Measurements from ENCODE around the gene CTSE.
"Not testable (repeated sequence)": the region's sequence is repeated elsewhere in the genome, so short reads cannot be mapped to it uniquely, and the experiment has no call there.

CTSE gene

DNA sequence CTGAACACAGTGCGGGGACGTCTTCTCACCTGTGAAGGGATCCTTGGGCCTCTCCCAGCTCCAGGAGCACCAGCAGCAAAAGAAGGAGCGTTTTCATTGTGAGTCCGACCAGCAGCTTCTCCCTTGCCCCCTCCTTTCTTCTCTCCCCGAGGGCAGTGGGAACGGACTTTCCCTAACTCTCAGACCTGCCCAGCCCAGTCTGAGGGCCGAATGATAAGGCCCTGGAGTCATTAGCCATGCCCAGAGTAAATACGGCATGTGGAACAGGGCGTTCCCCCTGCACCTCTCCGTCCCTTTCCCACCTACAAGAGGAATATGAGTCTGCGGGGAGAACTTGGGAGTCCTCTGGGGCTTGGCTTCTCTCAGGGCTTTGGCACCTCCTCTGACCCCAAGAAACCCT lies at the start of gene CTSE:
CTSE (minus strand) TSS at position 201 of the 400 bp plus-strand sequence; CDS start at position 97, 104 bp downstream.
- DNase-seq, result no peak

DNA sequence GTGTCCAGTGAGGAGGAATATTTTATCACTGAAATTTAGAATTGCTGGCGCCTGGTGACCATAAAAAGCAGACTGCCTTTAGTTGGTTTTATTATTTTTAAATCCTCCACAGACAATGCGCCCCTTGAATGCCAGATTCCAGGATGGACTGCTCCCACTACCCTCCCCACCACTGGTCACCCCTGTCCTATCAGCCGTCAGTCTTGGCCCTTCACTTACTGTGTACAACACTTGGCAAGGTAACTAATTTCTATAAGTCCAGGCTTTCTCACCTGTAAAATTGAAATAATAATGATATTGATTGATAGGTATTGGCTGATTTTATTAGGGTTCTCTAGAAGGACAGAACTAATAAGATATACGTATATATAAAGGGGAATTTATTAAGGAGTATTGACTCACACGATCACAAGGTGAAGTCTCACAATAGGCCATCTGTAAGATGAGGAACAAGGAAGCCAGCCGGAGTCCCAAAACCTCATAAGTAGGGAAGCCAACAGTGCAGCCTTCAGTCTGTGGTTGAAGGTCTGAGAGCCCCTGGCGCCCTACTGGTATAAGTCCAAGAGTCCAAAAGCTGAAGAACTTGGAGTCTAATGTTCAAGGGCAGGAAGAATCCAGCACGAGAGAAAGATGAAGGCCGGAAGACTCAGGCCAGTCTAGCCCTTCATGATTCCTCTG lies 47.1 kb upstream of the CTSE start:
- DNase-seq, result no peak

DNA sequence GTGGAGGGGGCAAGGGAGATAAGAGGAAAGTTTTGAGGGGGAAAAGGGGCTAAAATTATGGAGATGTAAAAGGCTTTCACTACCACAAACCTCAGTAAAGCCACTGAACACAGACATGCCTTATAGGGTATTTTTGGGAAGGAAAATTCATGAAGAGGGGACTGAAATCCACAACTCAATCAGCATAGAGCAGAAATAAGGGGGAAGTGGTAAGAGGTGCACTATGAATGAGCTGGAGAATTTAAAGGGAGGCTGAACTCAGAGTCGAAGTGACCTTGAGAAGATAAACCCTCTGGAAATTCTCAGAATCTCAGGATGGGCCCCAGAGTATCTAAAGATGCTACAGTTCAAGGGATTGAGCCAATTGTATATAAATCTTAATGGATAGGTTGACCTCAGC lies 44.6 kb upstream of the CTSE start:
- no peak for DNase-seq

DNA sequence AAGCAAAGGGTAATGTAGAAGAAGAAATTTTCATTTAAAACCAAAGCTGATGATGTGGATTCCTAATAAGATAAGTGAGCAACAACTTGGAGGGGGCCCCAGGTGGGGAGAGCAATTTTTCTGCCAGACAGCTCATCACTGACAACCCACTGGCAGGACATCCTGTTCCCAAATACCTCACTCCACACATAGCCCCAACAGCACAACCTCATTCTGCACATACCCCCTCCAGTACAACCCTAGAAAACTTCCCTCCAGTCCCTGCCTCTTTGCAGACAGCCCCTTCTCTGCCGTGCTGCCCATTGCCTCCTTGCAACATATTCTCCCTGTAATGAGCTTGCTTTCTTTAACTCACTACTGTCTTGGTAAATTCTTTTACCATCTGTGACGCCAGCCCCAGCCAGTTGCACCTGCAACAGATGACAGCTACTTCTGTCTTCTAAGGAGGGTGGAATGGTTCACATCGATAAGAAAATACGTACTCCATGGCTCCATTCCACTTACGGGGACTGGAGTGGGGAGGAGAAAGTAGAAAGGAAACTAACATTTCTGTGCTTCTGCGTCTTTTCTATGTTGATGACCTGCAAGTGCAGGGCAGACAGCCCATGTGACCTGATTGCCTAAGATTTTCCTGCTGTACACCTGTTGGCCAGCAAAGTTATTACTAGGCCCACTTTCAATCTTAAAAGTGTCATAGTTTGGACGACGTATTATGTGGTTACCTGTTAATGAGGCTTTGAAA lies 44.0 kb upstream of the CTSE start:
- no peak for DNase-seq

DNA sequence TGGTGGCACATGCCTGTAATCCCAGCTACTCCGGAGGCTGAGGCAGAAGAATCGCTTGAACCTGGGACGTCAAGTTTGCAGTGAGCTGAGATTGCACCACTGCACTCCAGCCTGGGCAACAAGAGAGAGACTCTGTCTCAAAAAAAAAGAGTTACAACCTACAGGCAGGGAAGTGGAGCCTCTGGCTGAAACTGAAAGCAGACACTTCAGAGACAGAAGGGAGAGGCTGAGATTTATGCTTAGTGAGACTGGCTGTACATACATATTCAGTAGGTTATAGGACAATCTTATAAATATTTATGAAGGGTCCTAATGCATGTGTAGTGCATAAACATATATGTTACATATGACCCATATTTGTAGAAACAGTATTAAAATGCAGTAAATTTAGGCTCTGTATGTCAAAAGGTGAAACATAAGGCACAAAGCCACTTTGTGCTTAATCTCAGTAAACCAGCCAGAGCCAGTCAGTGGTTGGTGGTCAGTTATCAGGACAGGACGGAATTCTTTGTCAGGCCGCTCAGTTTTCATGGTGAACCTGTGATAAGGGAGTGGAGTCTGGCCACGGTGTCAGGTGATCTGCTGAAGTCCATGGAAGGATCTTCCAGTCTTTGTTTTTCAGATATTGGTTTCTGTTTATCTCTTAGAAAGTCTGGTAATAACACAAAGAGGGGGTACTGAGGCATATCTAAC lies 42.9 kb upstream of the CTSE start:
- no peak for DNase-seq

DNA sequence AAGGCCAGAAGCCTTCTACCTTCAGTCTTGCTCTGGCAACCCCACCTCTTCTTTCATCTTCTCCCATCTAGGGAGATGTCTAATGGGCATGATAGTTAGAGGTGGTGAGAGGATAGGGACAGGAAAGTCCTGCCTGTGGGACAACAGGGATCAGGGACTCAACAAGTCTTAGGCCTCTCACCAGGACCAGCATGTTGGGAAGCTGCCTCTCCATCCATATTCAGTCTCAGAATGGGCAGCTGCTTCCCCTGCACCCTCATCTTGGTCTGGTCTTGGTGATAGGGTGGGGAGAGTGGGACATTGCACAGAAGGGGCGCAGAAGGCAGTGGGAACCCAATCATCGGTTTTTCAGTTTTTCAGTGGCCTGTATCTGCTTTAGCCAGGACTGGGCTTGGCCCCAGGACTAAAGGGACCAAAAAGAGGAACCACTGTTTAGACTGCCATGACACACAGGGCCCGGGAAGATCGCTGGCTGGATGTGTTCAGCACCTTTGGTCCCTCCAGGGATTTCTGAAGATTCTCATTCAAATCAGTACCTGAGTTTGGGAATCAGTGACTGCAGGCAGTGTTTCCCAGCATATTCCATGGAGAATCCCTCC lies 42.0 kb upstream of the CTSE start:
- no peak for DNase-seq

DNA sequence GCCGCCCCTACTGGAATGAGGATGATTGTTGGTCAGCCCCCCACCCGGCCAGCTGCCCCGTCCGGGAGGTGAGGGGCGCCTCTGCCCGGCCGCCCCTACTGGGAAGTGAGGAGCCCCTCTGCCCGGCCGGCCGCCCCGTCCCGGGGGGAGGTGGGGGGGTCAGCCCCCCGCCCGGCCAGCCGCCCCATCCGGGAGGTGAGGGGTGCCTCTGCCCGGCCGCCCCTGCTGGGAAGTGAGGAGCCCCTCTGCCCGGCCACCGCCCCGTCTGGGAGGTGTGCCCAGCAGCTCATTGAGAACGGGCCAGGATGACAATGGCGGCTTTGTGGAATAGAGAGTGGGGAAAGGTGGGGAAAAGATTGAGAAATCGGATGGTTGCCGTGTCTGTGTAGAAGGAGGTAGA lies 40.8 kb upstream of the CTSE start:
- DNase-seq, result not testable (repeated sequence)

DNA sequence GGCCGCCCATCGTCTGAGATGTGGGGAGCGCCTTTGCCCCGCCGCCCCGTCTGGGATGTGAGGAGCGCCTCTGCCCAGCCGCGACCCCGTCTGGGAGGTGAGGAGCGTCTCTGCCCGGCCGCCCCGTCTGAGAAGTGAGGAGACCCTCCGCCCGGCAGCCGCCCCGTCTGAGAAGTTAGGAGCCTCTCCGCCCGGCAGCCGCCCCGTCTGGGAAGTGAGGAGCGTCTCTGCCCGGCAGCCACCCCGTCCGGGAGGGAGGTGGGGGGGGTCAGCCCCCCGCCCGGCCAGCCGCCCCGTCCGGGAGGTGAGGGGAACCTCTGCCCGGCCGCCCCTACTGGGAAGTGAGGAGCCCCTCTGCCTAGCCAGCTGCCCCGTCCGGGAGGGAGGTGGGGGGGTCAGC lies 40.3 kb upstream of the CTSE start:
- not testable (repeated sequence) for DNase-seq

DNA sequence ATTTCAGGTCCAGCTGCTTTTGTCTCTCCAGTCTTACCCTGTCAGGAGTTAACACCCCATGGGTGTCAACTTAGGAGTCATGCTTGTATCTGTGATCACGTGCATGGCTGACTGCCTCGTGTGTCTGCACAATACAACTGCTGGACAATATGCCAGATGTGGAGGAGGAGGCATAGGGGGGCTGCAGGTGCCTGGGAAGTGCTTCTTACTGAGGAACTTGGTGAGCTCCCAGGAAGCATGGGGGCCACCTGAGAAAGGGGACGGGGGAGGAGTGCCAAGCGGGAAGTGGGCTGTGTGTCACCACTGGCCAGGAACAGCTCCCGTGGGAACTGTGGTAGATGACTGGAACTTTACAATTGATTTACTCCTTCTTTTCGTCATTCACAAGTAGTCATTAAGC lies 38.8 kb upstream of the CTSE start:
- DNase-seq, result no peak

DNA sequence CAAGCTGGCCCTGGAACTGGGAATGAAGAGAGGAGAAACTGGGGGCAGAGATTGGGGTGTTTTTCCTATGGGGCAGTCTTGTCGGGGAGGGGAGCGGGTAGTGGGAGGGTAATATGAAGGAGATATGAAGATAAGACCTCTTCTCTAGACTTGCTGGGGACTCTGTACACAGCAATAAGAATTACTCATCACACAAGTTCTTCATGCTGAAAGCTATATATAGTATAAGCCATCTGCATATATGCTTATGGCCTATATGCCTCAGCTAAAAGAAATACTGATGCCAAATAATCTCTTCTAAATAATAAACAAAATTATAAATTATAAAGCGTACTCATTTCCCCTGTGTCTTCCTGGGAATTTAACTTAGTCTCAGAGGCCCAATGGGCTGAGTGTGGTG lies 37.1 kb upstream of the CTSE start:
- no peak for DNase-seq

DNA sequence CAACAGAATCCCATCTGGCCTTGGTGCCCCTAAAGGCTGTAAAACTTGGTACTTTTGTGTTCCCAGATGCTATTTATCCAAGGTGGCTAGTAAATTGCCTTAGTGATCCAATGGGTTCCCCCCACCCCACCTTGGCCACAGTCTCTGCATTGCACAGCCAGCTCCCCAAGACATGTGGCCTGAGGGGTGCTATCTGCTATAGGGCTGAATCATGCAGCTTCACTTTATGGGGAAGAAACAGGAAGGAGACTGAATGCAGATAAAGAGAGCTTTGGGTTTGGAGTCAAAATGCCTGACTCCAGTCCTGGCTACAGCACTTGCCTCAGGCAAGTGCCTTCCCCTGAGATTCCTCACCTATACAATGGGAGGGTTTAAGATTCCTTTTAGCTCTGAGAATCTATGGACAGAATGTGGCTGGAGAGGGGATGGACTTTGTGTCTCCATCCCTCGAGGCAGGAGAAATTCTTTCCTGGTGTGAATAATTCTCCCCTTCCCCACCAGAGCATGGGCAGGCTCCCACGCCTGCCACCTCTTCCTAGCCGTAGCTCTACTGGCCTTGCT lies 35.7 kb upstream of the CTSE start:
- DNase-seq, result no peak

DNA sequence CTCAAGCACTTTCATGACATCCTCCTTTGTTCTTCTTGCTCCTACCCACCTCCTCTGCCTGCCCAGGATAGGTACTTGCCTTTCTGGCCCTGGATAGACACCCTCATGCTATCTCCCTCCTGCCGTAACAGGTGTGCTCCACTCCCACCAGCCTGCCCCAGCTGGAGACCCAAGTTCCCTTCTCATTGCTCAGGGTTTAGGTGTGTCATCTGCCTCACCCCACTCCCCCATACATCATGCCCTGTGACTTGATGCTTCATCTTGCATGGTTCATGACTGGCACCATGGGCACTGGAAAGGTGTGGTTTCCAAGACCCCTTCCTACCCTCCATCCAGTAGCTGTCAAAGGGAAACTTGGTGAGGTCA lies 35.2 kb upstream of the CTSE start:
- DNase-seq, result no peak

DNA sequence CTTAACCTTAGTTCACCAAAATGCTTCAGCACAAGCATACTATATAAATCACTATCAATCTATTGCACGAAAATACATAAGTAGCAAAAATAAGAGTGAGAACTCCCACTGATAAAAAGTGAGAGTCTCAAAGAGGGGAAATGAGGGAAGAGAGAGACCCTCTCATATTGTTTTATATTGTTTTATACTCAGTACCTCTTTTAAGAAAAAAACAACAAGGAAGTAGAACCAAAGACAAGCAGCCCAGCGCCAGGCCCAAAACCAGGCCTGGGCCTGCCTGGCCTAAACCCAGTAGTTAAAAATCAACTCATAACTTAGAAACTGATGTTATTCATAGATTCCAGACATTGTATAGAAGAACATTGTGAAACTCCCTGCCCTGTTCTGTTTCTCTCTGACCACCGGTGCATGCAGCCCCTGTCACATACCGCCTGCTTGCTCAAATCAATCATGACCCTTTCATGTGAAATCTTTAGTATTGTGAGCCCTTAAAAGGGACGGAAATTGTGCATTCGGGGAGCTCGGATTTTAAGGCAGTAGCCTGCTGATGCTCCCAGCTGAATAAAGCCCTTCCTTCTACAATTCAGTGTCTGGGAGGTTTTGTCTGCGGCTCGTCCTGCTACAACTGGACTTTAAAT lies 34.7 kb upstream of the CTSE start:
- not testable (repeated sequence) for DNase-seq

DNA sequence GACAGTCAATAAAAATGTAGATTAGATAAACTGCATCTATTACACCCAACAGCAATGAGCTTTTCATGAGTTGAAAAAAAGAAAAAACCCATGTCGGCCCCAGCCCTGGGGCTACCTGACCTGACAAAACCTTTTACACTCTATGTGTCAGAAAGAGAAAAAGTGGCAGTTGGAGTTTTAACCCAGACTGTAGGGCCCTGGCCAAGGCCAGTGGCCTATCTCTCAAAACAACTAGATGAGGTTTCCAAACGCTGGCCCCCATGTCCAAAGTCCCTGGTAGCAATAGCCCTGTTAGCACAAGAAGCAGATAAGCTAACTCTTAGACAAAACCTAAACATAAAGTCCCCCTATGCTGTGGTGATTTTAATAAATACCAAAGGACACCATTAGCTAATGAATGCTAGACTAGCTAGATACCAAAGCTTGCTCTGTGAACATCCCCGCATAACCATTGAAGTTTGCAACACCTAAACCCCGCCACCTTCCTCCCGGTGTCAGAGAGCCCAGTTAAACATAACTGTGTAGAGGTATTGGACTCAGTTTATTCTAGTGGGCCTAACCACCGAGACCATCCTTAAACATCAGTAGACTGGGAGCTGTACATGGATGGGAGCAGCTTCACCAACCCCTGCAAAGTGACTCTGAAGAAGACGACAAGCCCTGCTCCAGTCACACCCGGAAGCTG lies 32.1 kb upstream of the CTSE start:
- not testable (repeated sequence) for DNase-seq

DNA sequence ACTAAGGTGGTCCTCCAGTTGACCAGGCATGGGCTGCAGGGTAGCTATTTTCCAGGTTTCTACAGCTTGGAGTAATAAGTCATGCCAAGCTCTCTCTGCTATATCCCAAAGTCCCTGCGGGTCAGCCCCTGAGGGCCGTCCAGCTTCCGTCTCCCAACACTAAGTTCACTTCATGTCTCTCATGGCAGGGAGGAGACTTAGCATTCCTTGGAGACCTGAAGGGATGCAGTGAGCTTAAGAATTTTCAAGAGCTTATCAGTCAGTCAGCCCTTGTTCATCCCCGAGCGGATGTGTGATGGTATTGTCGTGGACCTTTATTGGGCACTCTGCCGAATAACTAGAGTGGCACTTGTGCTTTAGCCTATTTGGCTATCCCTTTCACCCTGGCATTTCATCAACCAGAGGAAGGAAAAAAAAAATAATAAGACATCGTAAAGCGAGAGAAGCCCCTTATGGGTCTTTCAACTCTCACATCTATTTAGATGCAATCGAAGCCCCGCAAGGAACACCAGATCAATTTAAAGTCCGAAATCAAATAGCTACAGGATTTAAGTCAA lies 31.5 kb upstream of the CTSE start:
- not testable (repeated sequence) for DNase-seq

DNA sequence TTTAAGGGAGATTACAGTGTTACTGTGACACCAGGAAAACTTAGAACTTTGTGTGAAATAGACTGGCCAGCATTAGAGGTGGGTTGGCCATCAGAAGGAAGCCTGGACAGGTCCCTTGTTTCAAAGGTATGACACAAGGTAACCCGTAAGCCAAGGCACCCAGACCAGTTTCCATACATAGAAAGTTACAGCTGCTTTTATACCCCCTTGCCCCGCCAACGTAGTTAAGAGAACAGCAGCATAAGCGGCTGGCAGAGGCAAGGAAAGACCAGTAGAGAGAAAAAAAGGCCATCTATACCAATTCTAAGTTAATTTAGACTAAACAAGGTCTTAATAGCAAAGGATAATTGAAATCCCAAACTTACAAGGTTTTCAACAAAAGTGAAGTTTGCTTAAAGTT lies 29.9 kb upstream of the CTSE start:
- DNase-seq, result not testable (repeated sequence)

DNA sequence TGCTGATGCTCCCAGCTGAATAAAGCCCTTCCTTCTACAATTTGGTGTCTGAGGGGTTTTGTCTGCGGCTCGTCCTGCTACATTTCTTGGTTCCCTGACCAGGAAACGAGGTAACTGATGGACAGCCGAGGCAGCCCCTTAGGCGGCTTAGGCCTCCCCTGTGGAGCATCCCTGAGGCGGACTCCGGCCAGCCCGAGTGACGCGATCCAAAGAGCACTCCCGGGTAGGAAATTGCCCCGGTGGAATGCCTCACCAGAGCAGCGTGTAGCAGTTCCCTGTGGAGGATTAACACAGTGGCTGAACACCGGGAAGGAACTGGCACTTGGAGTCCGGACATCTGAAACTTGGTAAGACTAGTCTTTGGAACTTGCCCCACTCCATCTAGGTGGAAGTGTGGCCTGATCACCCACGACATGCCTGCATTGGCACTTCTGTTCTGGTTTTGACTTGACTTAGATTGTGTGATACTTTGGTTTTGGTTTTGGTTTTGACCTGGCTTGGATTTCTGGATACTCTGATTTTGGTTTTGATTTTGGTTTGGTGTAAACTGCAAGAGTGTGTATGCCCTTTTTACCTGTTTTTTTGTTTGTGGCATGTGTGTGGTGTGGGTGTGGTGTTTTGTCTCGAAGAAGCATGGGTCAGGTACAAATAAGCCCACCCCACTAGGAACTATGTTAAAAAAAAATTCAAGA lies 29.4 kb upstream of the CTSE start, which contains the start of gene RHEX:
RHEX (plus strand) TSS at position 255 of the 692 bp plus-strand sequence. CDS start 44,656 bp downstream, outside the sequence.
- DNase-seq, result not testable (repeated sequence)

DNA sequence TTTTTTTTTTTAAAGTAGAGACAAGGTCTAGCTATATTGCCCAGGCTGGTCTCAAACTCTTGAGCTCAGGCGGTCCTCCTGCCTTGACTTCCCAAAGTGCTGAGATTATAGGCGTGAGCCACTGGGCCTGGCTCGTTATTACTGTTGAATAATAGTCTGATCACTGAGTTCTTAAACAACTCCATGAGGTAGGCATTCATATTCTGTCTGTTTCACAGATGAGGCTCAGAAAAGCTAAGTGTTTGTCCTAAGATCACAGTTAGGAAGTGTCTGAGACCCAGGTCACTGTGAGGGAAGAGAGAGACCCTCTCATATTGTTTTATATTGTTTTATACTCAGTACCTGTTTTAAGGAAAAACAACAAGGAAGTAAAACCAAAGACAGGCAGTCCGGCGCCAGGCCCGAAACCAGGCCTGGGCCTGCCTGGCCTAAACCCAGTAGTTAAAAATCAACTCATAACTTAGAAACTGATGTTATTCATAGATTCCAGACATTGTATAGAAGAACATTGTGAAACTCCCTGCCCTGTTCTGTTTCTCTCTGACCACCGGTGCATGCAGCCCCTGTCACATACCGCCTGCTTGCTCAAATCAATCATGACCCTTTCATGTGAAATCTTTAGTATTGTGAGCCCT lies 28.7 kb upstream of the CTSE start:
- not testable (repeated sequence) for DNase-seq

DNA sequence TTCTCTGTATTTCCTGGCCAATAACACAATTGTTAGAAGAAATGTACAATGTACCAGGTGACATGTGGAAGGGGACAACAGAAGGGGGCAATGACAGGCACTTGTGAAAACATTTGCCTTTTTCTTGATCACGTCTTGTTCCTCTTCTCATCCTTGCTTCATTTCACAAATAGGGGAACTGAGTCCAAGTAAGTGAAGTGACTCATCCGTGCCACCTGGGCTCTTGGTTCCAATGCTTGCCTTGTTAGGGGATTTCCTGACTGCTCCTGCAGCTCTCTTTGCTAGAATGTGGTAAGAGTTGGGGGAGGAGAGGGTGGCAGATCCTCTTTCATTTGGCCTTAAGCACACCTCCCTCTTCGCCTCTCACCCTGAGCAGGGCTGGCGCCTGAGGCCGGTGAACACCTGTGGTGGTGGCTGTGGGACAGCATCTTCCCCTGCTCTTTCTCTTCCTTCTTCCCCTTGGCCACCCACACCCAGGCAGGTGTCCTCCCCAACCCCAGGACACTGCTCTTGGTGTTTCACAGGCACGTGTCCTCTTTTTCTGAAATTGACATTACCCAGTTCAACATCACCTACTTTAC lies 27.1 kb upstream of the CTSE start:
- peak; percentile 66 for DNase-seq

Data from activated CD8-positive, alpha-beta memory T cell treated with anti-CD3 and anti-CD28 coated beads, Interleukin-2, amount 50 U/mL, for 48 hours (primary cell).